Measurements from ENCODE around the gene ADIPOR1. TPM values are rescaled to one million over a fixed set of nuclear protein-coding genes. Genes with fewer than 3 reads are reported as not detected.

The ADIPOR1 gene
- total RNA-seq, result 145 and 163 TPM in 2 replicates

DNA sequence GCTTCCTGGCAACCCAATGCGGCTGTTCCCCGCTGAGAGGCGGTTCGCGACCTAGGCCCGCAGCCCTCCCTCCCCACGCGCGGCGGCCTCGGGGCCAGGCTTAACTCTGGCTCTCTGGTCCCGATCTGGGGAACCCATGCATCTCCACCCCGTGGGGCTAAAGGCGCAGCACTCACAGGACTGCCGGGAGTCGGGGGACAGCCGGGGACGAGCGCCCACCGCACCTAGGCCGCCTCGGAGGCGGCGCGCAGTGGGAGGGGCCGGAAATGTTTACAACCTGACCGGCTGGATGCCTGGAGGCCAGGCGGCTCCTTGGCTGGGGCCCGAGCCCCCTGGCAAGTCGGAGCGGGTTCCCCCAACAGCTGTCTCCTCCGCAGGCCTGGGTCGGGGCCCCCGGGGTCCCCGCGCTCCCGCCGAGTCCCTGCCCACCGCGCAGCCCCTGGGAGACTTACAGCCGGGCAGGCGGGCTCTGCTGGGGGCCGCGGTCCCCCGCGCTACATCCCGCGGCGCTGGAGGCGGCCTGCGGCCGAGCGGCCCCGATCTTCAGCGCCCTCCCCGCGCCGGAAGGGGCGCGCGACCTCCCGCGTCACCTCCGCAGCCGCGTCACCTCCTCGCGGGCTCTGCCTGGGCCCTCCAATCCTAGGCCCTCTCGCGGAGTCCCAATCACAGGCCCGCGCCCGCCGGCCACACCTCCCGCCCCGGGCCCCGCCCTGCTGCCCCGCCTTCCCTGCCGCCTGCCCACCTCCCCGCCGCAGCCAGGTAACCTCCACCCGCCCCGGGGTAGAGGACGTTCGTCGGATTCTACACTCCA is at the start of gene ADIPOR1:
Gene ADIPOR1 (minus strand): TSS at position 580 of the 811 bp plus-strand sequence. CDS start 7,242 bp downstream, outside the sequence.

GRCh38 chr1:203006948-203007871 is 49.1 kb upstream of the ADIPOR1 start, which contains the start of gene TMEM183A:
Gene TMEM183A (plus strand): TSS chr1:203007374. CDS start chr1:203007466, 92 bp downstream.

GRCh38 chr1:202926581-202927491 is 31.3 kb downstream of the ADIPOR1 start, which contains the start of gene KLHL12:
Gene KLHL12 (minus strand): TSS chr1:202927234. CDS start chr1:202925162, 2,072 bp downstream.

Other genes with a start within 250 kb of the ADIPOR1 start
- under 0.01 TPM in 1 of 2 replicates, not detected in the other for gene SYT2, start 247.9 kb downstream of the ADIPOR1 start, total RNA-seq
- gene KDM5B, start 149.9 kb downstream of the ADIPOR1 start, total RNA-seq, result 49.5 and 65.2 TPM in 2 replicates
- 0.25 TPM in 1 of 2 replicates, not detected in the other for gene PCAT6, start 147.4 kb downstream of the ADIPOR1 start, total RNA-seq
- gene RABIF, start 69.2 kb downstream of the ADIPOR1 start, total RNA-seq, result 7.0 and 9.0 TPM in 2 replicates
- 33.4 and 33.8 TPM in 2 replicates for gene KLHL12, start 31.1 kb downstream of the ADIPOR1 start, total RNA-seq
- gene CYB5R1, start 8.9 kb upstream of the ADIPOR1 start, total RNA-seq, result 50.6 and 52.1 TPM in 2 replicates
- 63.8 and 71.7 TPM in 2 replicates for gene TMEM183A, start 49.1 kb upstream of the ADIPOR1 start, total RNA-seq
- 0.26 and 0.50 TPM in 2 replicates for gene PPFIA4, start 68.2 kb upstream of the ADIPOR1 start, total RNA-seq
- gene MYOG, start 127.7 kb upstream of the ADIPOR1 start, total RNA-seq, result not detected in 2 replicates
- 0.26 TPM in 1 of 2 replicates, not detected in the other for gene ADORA1, start 169.4 kb upstream of the ADIPOR1 start, total RNA-seq
- gene MYBPH, start 217.5 kb upstream of the ADIPOR1 start, total RNA-seq, result 0.06 TPM in 1 of 2 replicates, not detected in the other
- 0.06 and 0.13 TPM in 2 replicates for gene CHI3L1, start 228.4 kb upstream of the ADIPOR1 start, total RNA-seq

Data from aortic smooth muscle cell (primary cell).